Lung (tissue), 12 donors: ENCODE data around the gene DISC1. TPM values are rescaled to one million over a fixed set of nuclear protein-coding genes. Genes with fewer than 3 reads are reported as not detected.

Experiments used
- ATAC-seq: fragments of 200-7000 bp; cut with Tn5 transposase; one replicate; pipeline ENCODE4 v1.9.1; 2020; ENCODE audit warnings: moderate number of reproducible peaks; ENCODE audit not compliant: insufficient read depth, low FRiP score
- DNase-seq, 3 donors: peaks; one replicate each; pipeline ENCODE4 v3.0.0-alpha.2; 2013 to 2017
- H3K27ac ChIP-seq, 2 donors: one replicate each; pipeline ENCODE4 v1.5.1; 2013; ENCODE audit warnings: mild to moderate bottlenecking in 2 of 2, moderate library complexity in 2 of 2, control low read depth in 1 of 2, inconsistent platforms in 1 of 2, low read depth in 1 of 2, low read length in 1 of 2
- H3K27me3 ChIP-seq, 3 donors: one replicate each; pipeline ENCODE4 v1.5.1; 2013; ENCODE audit warnings: low read length in 2 of 3; ENCODE audit not compliant: control insufficient read depth in 3 of 3, insufficient read depth in 3 of 3
- H3K36me3 ChIP-seq, 4 donors: one replicate each; pipeline ENCODE4 v1.5.1; 2013; ENCODE audit warnings: low read length in 4 of 4, mild to moderate bottlenecking in 1 of 4, moderate library complexity in 1 of 4; ENCODE audit not compliant: control insufficient read depth in 4 of 4, insufficient read depth in 4 of 4
- H3K4me1 ChIP-seq, 5 donors: one replicate each; pipeline ENCODE4 v1.5.1; 2013; ENCODE audit warnings: low read length in 5 of 5, mild to moderate bottlenecking in 2 of 5, moderate library complexity in 1 of 5; ENCODE audit not compliant: control insufficient read depth in 5 of 5, insufficient read depth in 5 of 5
- H3K4me3 ChIP-seq: one replicate; pipeline ENCODE4 v1.5.1; 2013; ENCODE audit warnings: mild to moderate bottlenecking, control low read depth, moderate library complexity
- H3K9ac ChIP-seq, 2 donors: one replicate each; pipeline ENCODE4 v1.5.1; 2013; ENCODE audit warnings: low read length in 2 of 2, control low read depth in 1 of 2; ENCODE audit not compliant: insufficient read depth in 1 of 2
- H3K9me3 ChIP-seq, 4 donors: one replicate each; pipeline ENCODE4 v1.5.1; 2013; ENCODE audit warnings: low read length in 3 of 4, mild to moderate bottlenecking in 1 of 4, moderate library complexity in 1 of 4; ENCODE audit not compliant: control insufficient read depth in 4 of 4, insufficient read depth in 3 of 4
- WGBS, 2 donors: extraction: QIAGEN DNeasy Blood & Tissue Kit; methylation state at CpG; one replicate each; pipeline ENCODE4 v1.1.7; 2013; 5-methylcytosine and 5-hydroxymethylcytosine counted together
- polyA plus RNA-seq, 2 donors: library from polyadenylated mRNA; stranded (reverse); fragments of 200-250 nt; gene quantifications; one replicate each; pipeline ENCODE4 v1.2.1, GENCODE V29; 2013
- total RNA-seq, 2 donors: library from RNA; depleted of rRNA in 1 of 2; stranded (reverse); fragments of >200 nt in 1 of 2; gene quantifications; one replicate each; pipeline ENCODE4 v1.2.1, GENCODE V29; 2014 to 2021
- TF ChIP-seq, protein P1 (sequence below): IDR thresholded peaks from 2 replicates; pipeline ENCODE4 v1.5.1; 2012; ENCODE audit warnings: mild to moderate bottlenecking; ENCODE audit errors: control extremely low read depth, extremely low read depth
- donor health status: control.
- donor health status: control.
- donor health status: Bipolar disorder and iron deficiency.
- donor health status: healthy.
- donor health status: DM: yes; HTN: yes; CAD: no.

Gene DISC1
- total and polyA plus RNA-seq, 4 donors, result 0.98 to 32.9 (median 6.1) TPM

DNA sequence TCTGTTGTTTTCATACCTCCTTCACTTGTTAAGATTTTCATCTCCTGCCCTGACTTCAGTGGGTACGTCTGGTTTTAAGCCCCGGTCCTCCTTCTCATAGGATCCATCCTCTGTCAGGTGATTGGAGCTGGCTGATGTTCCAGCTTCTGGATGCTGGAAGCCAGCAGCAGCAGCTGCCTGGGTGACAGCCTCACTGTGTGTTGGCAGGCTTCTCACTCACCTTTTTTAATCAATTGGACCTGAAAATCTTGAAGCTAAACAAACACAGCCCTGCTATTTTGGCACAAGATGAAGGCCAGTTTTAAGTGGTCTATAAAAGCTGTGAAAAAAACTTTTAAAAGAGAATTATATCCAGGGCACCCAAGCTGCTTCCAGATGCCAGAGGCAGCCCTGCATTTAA is 181.0 kb downstream of the DISC1 start:
- H3K4me3 ChIP-seq, result no peak overlapping the region
- no peak overlapping the region for H3K27ac ChIP-seq
- WGBS, 2 donors, result 73 to 79% methylated on average over 2 of the region's 2 CpGs
- peaks cover 0 to 12% (median 3%) of the 10 kb centered on the region in 4 donors for H3K36me3 ChIP-seq
- peaks cover 0 to 7% (median 3%) of the 10 kb centered on the region in 5 donors for H3K4me1 ChIP-seq
- TF ChIP-seq, protein P1, sequence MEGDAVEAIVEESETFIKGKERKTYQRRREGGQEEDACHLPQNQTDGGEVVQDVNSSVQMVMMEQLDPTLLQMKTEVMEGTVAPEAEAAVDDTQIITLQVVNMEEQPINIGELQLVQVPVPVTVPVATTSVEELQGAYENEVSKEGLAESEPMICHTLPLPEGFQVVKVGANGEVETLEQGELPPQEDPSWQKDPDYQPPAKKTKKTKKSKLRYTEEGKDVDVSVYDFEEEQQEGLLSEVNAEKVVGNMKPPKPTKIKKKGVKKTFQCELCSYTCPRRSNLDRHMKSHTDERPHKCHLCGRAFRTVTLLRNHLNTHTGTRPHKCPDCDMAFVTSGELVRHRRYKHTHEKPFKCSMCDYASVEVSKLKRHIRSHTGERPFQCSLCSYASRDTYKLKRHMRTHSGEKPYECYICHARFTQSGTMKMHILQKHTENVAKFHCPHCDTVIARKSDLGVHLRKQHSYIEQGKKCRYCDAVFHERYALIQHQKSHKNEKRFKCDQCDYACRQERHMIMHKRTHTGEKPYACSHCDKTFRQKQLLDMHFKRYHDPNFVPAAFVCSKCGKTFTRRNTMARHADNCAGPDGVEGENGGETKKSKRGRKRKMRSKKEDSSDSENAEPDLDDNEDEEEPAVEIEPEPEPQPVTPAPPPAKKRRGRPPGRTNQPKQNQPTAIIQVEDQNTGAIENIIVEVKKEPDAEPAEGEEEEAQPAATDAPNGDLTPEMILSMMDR, result no peak
- H3K9ac ChIP-seq, result no peak overlapping the region
- DNase-seq, result peak; percentile 30 to 74 (median 50)
- ATAC-seq, result no peak
- no peaks in the 10 kb centered on the region for H3K27me3 ChIP-seq
- no peaks in the 10 kb centered on the region for H3K9me3 ChIP-seq

DNA sequence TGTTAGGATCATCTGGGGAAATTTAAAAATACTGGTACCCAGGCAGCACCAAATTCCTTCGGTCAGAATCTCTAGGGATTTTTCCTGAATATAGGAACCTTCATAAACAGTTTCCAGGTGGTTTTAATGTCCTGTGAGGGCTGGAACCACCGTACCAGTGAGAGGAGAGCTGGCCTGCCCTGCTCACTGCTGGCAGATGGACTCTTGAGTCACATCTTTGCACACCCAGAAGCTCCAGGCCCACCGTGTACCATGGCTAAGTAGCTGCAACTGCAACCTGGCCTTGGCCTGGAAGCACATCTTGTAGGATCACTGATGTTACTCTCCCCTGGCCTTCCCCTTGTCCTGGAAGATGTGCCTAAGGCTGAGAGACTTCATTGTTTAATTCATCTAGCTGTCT is 181.5 kb downstream of the DISC1 start:
- DNase-seq, result no peak
- Histone ChIP-seq H3K4me1 (peaks cover 0 to 7% (median 3%) of the 10 kb centered on the region in 5 donors), H3K27ac (no peak overlapping the region), H3K27me3 (no peaks in the 10 kb centered on the region), H3K9ac (no peak overlapping the region), H3K36me3 (peaks cover 0 to 6% (median 3%) of the 10 kb centered on the region in 4 donors), H3K4me3 (no peak overlapping the region), H3K9me3 (no peaks in the 10 kb centered on the region)
- TF ChIP-seq, protein P1, result no peak
- no peak for ATAC-seq
- WGBS, 2 donors, result 87 to 97% methylated on average over 3 of the region's 3 CpGs

DNA sequence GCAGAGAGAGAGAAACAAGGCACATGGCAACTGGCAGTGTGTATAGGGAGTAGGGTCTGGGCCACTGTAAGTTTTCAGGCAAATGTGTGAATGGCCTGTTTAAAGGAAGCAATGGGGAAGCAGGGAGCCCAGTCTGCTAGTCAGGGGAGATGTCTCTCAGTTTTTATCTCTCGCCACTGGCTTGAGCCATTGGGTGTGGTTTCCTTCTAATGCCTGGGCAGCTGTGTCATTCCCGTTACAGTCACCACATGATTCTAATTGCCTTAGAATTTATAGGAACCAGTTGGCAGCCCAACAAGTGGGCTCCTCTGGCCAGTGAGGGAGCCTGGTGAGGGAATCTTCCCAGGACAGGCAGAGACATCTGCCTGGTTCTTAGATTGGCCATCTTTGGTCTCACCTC is 182.4 kb downstream of the DISC1 start:
- Histone ChIP-seq H3K4me3 (no peak overlapping the region), H3K27ac (no peak overlapping the region), H3K9me3 (peaks cover 0 to 2% (median 0%) of the 10 kb centered on the region in 4 donors), H3K4me1 (peaks cover 0 to 7% (median 3%) of the 10 kb centered on the region in 5 donors), H3K36me3 (peaks cover 0 to 3% (median 1%) of the 10 kb centered on the region in 4 donors), H3K27me3 (no peaks in the 10 kb centered on the region), H3K9ac (no peak overlapping the region)
- DNase-seq (no peak), ATAC-seq (no peak)
- TF ChIP-seq, protein P1, result no peak
- WGBS, 2 donors, result 38 to 56% methylated on average over 2 of the region's 2 CpGs

DNA sequence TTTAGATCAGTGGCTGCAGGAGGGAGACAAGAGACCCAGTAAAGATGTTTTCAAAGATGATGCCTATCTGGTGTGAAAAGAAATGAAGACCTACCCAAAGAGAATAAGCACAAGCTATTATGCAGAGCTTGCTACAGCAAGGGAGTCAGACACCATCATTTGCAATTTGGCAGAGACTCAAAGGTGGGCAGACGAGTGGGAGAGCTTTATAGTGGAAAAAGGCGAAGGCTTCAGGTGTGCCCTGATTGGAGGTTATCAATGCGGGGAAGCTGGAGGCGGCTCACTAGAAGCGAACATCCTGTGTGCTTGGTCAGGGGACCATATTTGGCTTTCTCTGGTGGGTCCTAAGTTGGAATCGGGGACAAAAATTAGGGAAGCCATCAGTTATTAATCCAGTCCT is 183.8 kb downstream of the DISC1 start:
- Histone ChIP-seq H3K4me3 (no peak overlapping the region), H3K9me3 (peaks cover 0 to 2% (median 0%) of the 10 kb centered on the region in 4 donors), H3K9ac (no peak overlapping the region), H3K27me3 (no peaks in the 10 kb centered on the region), H3K36me3 (peaks cover 0 to 3% (median 1%) of the 10 kb centered on the region in 4 donors), H3K27ac (no peak overlapping the region), H3K4me1 (peaks cover 0 to 11% (median 3%) of the 10 kb centered on the region in 5 donors)
- 96 to 98% methylated on average over 6 of the region's 6 CpGs for WGBS, 2 donors
- TF ChIP-seq, protein P1, result no peak
- no peak for DNase-seq
- no peak for ATAC-seq
